ENCODE measurements around the gene PSAP.

The PSAP gene

GRCh38 chr10:71776481-71776925 is 74.5 kb downstream of the PSAP start:
- Histone ChIP-seq H3K79me2 (ENCODE audit: low read length) (no peaks in the 10 kb centered on the region), H3K4me1 (ENCODE audit: low read length) (peaks cover 13% of the 10 kb centered on the region; the same call in 1 of the 2 replicates), H3K27ac (ENCODE audit: low read length) (no peak overlapping the region), H3K4me2 (ENCODE audit: low read depth, low read length) (no peak overlapping the region), H3K9ac (ENCODE audit: low read length) (no peak overlapping the region), H3F3A (ENCODE audit: insufficient read depth, low read length) (peaks cover 4% of the 10 kb centered on the region), H3K9me3 (replicated peaks; ENCODE audit: insufficient read depth, low read length) (no peaks in the 10 kb centered on the region), H3K27me3 (replicated peaks; ENCODE audit: insufficient read depth, low read length) (peaks cover 17% of the 10 kb centered on the region), H3K4me3 (ENCODE audit: low read length) (no peak overlapping the region), H4K20me1 (ENCODE audit: insufficient read depth, low read length) (no peaks in the 10 kb centered on the region), H2AFZ (ENCODE audit: low read length) (no peak overlapping the region), H3K36me3 (replicated peaks; ENCODE audit: insufficient read depth, low read length) (no peaks in the 10 kb centered on the region), H3K9me2 (replicated peaks; ENCODE audit: insufficient read depth, low read length) (no peaks in the 10 kb centered on the region)
- DNase-seq: no peak
- TF ChIP-seq EZH2 (optimal IDR thresholded peaks at IDR 0.05; ENCODE audit: low read depth, low read length): no peak
- no peak for TF ChIP-seq CTCF (IDR thresholded peaks at IDR 0.05; ENCODE audit: low read length)
- no peak for TF ChIP-seq EZH2phosphoT487 (IDR thresholded peaks at IDR 0.05; ENCODE audit: low read length)

- peaks cover 15% of the 10 kb centered on the region for H3K4me1 ChIP-seq (ENCODE audit: low read length)
- no peak overlapping the region; the same call in 1 of the 2 replicates for H3K4me2 ChIP-seq (ENCODE audit: low read depth, low read length)
- H3K36me3 ChIP-seq (replicated peaks; ENCODE audit: insufficient read depth, low read length): no peaks in the 10 kb centered on the region
- no peaks in the 10 kb centered on the region for H4K20me1 ChIP-seq (ENCODE audit: insufficient read depth, low read length)
- no peak for DNase-seq
- H3K27me3 ChIP-seq (replicated peaks; ENCODE audit: insufficient read depth, low read length): 0 out of 2 replicates have a peak, but pooled peaks cover 5% of the 10 kb centered on the region
- TF ChIP-seq CTCF (IDR thresholded peaks at IDR 0.05; ENCODE audit: low read length) (no peak), EZH2 (optimal IDR thresholded peaks at IDR 0.05; ENCODE audit: low read depth, low read length) (no peak), EZH2phosphoT487 (IDR thresholded peaks at IDR 0.05; ENCODE audit: low read length) (no peak)
- H3K27ac ChIP-seq (ENCODE audit: low read length): no peak overlapping the region
- H3K4me3 ChIP-seq (ENCODE audit: low read length): no peak overlapping the region
- H3K9me2 ChIP-seq (replicated peaks; ENCODE audit: insufficient read depth, low read length): no peaks in the 10 kb centered on the region
- peaks cover 4% of the 10 kb centered on the region for H3F3A ChIP-seq (ENCODE audit: insufficient read depth, low read length)
- no peaks in the 10 kb centered on the region for H3K79me2 ChIP-seq (ENCODE audit: low read length)
- H3K9ac ChIP-seq (ENCODE audit: low read length): no peak overlapping the region
- no peak overlapping the region for H2AFZ ChIP-seq (ENCODE audit: low read length)
- no peaks in the 10 kb centered on the region for H3K9me3 ChIP-seq (replicated peaks; ENCODE audit: insufficient read depth, low read length)
Measured at GRCh38 chr10:71774916-71775702, 75.9 kb downstream of the PSAP start.

- H3K27ac ChIP-seq (ENCODE audit: low read length): peak within 1 kb of the TSS; percentile 51; the same call in 1 of the 2 replicates
- H3K9ac ChIP-seq (ENCODE audit: low read length): peak within 1 kb of the TSS; percentile 68
Measured at GRCh38 chr10:71773221-71773971, 77.7 kb downstream of the PSAP start, which contains the start of gene VSIR. Gene VSIR (minus strand): TSS chr10:71773520. CDS start chr10:71773439, 81 bp downstream.

More at GRCh38 chr10:71773221-71773971, 77.7 kb downstream of the PSAP start, which contains the start of gene VSIR:
- H3K79me2 ChIP-seq (ENCODE audit: low read length): no peaks in the 10 kb centered on the region; the same call in 1 of the 2 replicates
- H3K4me3 ChIP-seq (ENCODE audit: low read length): peak within 1 kb of the TSS; percentile 78
- H3K4me2 ChIP-seq (ENCODE audit: low read depth, low read length): peak within 1 kb of the TSS; percentile 98
- peaks cover 10% of the 10 kb centered on the region for H3F3A ChIP-seq (ENCODE audit: insufficient read depth, low read length)
- no peaks in the 10 kb centered on the region for H3K36me3 ChIP-seq (replicated peaks; ENCODE audit: insufficient read depth, low read length)
- TF ChIP-seq CTCF (IDR thresholded peaks at IDR 0.05; ENCODE audit: low read length): peak; percentile 86
- TF ChIP-seq EZH2 (optimal IDR thresholded peaks at IDR 0.05; ENCODE audit: low read depth, low read length): no peak
- TF ChIP-seq EZH2phosphoT487 (IDR thresholded peaks at IDR 0.05; ENCODE audit: low read length): no peak
- DNase-seq: peak; percentile 82
- peaks cover 23% of the 10 kb centered on the region for H3K4me1 ChIP-seq (ENCODE audit: low read length)
- H3K9me2 ChIP-seq (replicated peaks; ENCODE audit: insufficient read depth, low read length): no peaks in the 10 kb centered on the region
- no peaks in the 10 kb centered on the region for H3K27me3 ChIP-seq (replicated peaks; ENCODE audit: insufficient read depth, low read length)
- peak within 1 kb of the TSS; percentile 97 for H2AFZ ChIP-seq (ENCODE audit: low read length)
- H4K20me1 ChIP-seq (ENCODE audit: insufficient read depth, low read length): no peaks in the 10 kb centered on the region
- H3K9me3 ChIP-seq (replicated peaks; ENCODE audit: insufficient read depth, low read length): no peaks in the 10 kb centered on the region

Data from MM.1S (cell line).